Calu3 (cell line): Measurements from ENCODE around the gene BEST1. TPM values are rescaled to one million over a fixed set of nuclear protein-coding genes. Genes with fewer than 3 reads are reported as not detected.

Experiments used
- BruUV-seq: library from RNA; stranded (reverse); fragments of 400-500 nt; replicated peaks from 2 replicates; lab custom pipeline; 2021; lab: Mats Ljungman, UMichigan
- CTCF ChIA-PET: fragments of 300-600 bp; sonication (Branson Sonifier 250); formaldehyde crosslinking; loops from one replicate; lab custom pipeline; 2022; ENCODE audit warnings: antibody characterized with exemption; lab: Charles Lee
- DNase-seq: peaks from one replicate; pipeline ENCODE4 v3.0.0; 2022
- H3K27ac Mint-ChIP-seq: one replicate; pipeline ENCODE4 v1.8.0; 2022; ENCODE audit warnings: mixed read lengths; ENCODE audit not compliant: unreplicated experiment
- H3K27me3 Mint-ChIP-seq: one replicate; pipeline ENCODE4 v1.8.0; 2022; ENCODE audit warnings: mixed read lengths; ENCODE audit not compliant: unreplicated experiment
- H3K36me3 Mint-ChIP-seq: one replicate; pipeline ENCODE4 v1.8.0; 2022; ENCODE audit warnings: mild to moderate bottlenecking, moderate library complexity, mixed read lengths; ENCODE audit not compliant: insufficient read depth, unreplicated experiment
- H3K4me1 Mint-ChIP-seq: one replicate; pipeline ENCODE4 v1.8.0; 2022; ENCODE audit warnings: mild to moderate bottlenecking, low read depth, mixed read lengths; ENCODE audit not compliant: unreplicated experiment
- H3K4me3 Mint-ChIP-seq: one replicate; pipeline ENCODE4 v1.8.0; 2022; ENCODE audit warnings: mild to moderate bottlenecking, low read depth, moderate library complexity, mixed read lengths; ENCODE audit not compliant: unreplicated experiment
- H3K9me3 Mint-ChIP-seq: one replicate; pipeline ENCODE4 v1.8.0; 2022; ENCODE audit warnings: low read depth, mixed read lengths; ENCODE audit not compliant: unreplicated experiment
- intact Hi-C: fragments of 100-400 bp; cut with micrococcal nuclease; formaldehyde crosslinking; loops from one replicate; pipeline ENCODE4 v1.10.0; 2022; ENCODE audit not compliant: unreplicated experiment
- total RNA-seq: library from RNA; stranded (reverse); gene quantifications from 2 replicates; pipeline ENCODE4 v1.2.3, GENCODE V29; 2022
- TF ChIP-seq, protein P1 (sequence below): fragments of 200-600 bp; IDR thresholded peaks from one replicate; pipeline ENCODE4 v1.8.0; 2022; ENCODE audit warnings: antibody characterized with exemption; ENCODE audit not compliant: unreplicated experiment

The BEST1 gene
- total RNA-seq, 1 experiment from 2014 or later: 1.1 TPM

GRCh38 chr11:61917334-61918109, 32.6 kb upstream of the BEST1 start, which contains the start of gene RAB3IL1:
Gene RAB3IL1, minus strand, starts transcription at chr11:61917566. Its CDS starts 199 bp downstream, at chr11:61917367.
- peaks cover 11% of the 10 kb centered on the region for H3K36me3 Mint-ChIP-seq
- no peaks in the 10 kb centered on the region for H3K9me3 Mint-ChIP-seq
- intact Hi-C loops: no loop called here

GRCh38 chr11:61918251-61918937, 31.8 kb upstream of the BEST1 start:
- TF ChIP-seq, protein P1, sequence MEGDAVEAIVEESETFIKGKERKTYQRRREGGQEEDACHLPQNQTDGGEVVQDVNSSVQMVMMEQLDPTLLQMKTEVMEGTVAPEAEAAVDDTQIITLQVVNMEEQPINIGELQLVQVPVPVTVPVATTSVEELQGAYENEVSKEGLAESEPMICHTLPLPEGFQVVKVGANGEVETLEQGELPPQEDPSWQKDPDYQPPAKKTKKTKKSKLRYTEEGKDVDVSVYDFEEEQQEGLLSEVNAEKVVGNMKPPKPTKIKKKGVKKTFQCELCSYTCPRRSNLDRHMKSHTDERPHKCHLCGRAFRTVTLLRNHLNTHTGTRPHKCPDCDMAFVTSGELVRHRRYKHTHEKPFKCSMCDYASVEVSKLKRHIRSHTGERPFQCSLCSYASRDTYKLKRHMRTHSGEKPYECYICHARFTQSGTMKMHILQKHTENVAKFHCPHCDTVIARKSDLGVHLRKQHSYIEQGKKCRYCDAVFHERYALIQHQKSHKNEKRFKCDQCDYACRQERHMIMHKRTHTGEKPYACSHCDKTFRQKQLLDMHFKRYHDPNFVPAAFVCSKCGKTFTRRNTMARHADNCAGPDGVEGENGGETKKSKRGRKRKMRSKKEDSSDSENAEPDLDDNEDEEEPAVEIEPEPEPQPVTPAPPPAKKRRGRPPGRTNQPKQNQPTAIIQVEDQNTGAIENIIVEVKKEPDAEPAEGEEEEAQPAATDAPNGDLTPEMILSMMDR: no peak
- H3K9me3 Mint-ChIP-seq: no peaks in the 10 kb centered on the region
- peaks cover 11% of the 10 kb centered on the region for H3K36me3 Mint-ChIP-seq
- H3K27ac Mint-ChIP-seq: peak overlapping the region; percentile 77
- H3K4me3 Mint-ChIP-seq: peak overlapping the region; percentile 79
- no peak for DNase-seq
- H3K27me3 Mint-ChIP-seq: peaks cover 98% of the 10 kb centered on the region
- no TSS peak for BruUV-seq
- H3K4me1 Mint-ChIP-seq: peaks cover 8% of the 10 kb centered on the region
- CTCF ChIA-PET: no interaction called here
- intact Hi-C loops: no loop called here

More at GRCh38 chr11:61917334-61918109, 32.6 kb upstream of the BEST1 start, which contains the start of gene RAB3IL1:
- CTCF ChIA-PET: interaction anchor here (0.6 to 0.8 kb wide), 2 partner anchors 90 to 153 kb away, joined by 3 read pairs; no protein-coding TSS in a partner anchor
- DNase-seq: peak; percentile 42
- Mint-ChIP-seq H3K4me3 (peak within 1 kb of the TSS; percentile 79), H3K27me3 (peaks cover 98% of the 10 kb centered on the region), H3K27ac (peak within 1 kb of the TSS; percentile 77), H3K4me1 (peaks cover 8% of the 10 kb centered on the region)
- TF ChIP-seq, protein P1: no peak
- BruUV-seq: no TSS peak

GRCh38 chr11:61918938-61919704, 31.0 kb upstream of the BEST1 start:
- no peak overlapping the region for H3K4me3 Mint-ChIP-seq
- intact Hi-C loops: no loop called here
- peaks cover 8% of the 10 kb centered on the region for H3K4me1 Mint-ChIP-seq
- H3K36me3 Mint-ChIP-seq: peaks cover 11% of the 10 kb centered on the region
- BruUV-seq: no TSS peak
- DNase-seq: no peak
- peaks cover 98% of the 10 kb centered on the region for H3K27me3 Mint-ChIP-seq
- TF ChIP-seq, protein P1: no peak
- CTCF ChIA-PET: no interaction called here
- no peaks in the 10 kb centered on the region for H3K9me3 Mint-ChIP-seq
- H3K27ac Mint-ChIP-seq: no peak overlapping the region
